GM04504 (cell line): Measurements from ENCODE around the gene CAND2.
A peak's percentile ranks its signal among the peaks of the same experiment; 100 is the strongest.
"Not testable (repeated sequence)": the region's sequence is repeated elsewhere in the genome, so short reads cannot be mapped to it uniquely, and the experiment has no call there.

ENCODE experiments used
- DNase-seq: peaks from one replicate; pipeline ENCODE4 v3.0.0-alpha.2; 2012; ENCODE audit warnings: low read depth

Gene CAND2

GRCh38 chr3:12862387-12862786, 65.9 kb downstream of the CAND2 start:
- DNase-seq: no peak

GRCh38 chr3:12865271-12865670, 68.8 kb downstream of the CAND2 start:
- no peak for DNase-seq

- no peak for DNase-seq
Observed at GRCh38 chr3:12866836-12867235, 70.4 kb downstream of the CAND2 start.

GRCh38 chr3:12868039-12869034, 71.9 kb downstream of the CAND2 start:
- peak; percentile 61 for DNase-seq

- DNase-seq: no peak
Observed at GRCh38 chr3:12869035-12869621, 72.6 kb downstream of the CAND2 start.

GRCh38 chr3:12870942-12871341, 74.5 kb downstream of the CAND2 start:
- DNase-seq: peak; percentile 17

GRCh38 chr3:12871404-12871983, 75.0 kb downstream of the CAND2 start:
- DNase-seq: no peak

GRCh38 chr3:12875857-12876836, 79.7 kb downstream of the CAND2 start:
- DNase-seq: no peak

GRCh38 chr3:12877040-12877439, 80.6 kb downstream of the CAND2 start:
- no peak for DNase-seq

GRCh38 chr3:12878141-12878574, 81.7 kb downstream of the CAND2 start:
- DNase-seq: no peak

- DNase-seq: not testable (repeated sequence)
Observed at GRCh38 chr3:12878758-12879157, 82.3 kb downstream of the CAND2 start.

GRCh38 chr3:12879191-12879815, 82.8 kb downstream of the CAND2 start:
- no peak for DNase-seq

GRCh38 chr3:12881858-12882257, 85.4 kb downstream of the CAND2 start:
- DNase-seq: not testable (repeated sequence)

GRCh38 chr3:12882336-12883310, 86.1 kb downstream of the CAND2 start:
- no peak for DNase-seq

GRCh38 chr3:12884186-12884680, 87.8 kb downstream of the CAND2 start:
- DNase-seq: peak; percentile 10
